Dedifferentiated amniotic fluid mesenchymal stem cell (primary cell): ENCODE data around the gene PDZRN3.

Experiments used
- DNase-seq: peaks from one replicate; pipeline ENCODE4 v3.0.0-alpha.2; 2016; ENCODE audit errors: extremely low spot score

The PDZRN3 gene

GRCh38 chr3:73452729-73453128 lies 172.0 kb downstream of the PDZRN3 start:
- DNase-seq, result no peak

- DNase-seq, result no peak
Measured at GRCh38 chr3:73451301-73451944, 173.3 kb downstream of the PDZRN3 start.

- DNase-seq, result no peak
Measured at GRCh38 chr3:73449774-73450173, 175.0 kb downstream of the PDZRN3 start.

DNA sequence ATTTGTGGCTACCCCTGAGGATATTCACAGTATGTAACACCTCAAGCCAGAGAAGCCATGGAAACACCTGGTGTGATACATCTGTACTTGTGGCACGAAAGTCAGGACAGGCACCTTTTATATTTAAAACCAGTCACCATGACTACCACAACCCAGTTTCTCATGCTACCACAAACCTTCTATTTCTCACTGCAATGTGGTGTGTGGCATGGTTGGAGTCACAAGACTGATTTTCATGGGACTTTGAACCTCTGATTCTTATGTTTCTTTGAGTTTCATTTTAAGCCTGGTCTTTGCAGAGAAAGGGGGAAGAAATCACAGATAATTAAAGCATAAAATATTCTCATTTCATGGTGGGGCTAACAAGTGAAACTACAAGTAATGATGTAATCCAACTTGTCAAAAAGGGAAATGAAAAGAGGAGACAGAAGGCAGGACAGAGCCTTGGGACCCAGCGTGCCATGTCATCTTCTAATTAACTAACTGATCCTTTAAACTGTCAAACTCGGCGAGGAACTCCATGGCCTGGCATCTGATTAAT lies 175.9 kb downstream of the PDZRN3 start:
- DNase-seq, result no peak

- no peak for DNase-seq
Measured at GRCh38 chr3:73448041-73448440, 176.7 kb downstream of the PDZRN3 start.

DNA sequence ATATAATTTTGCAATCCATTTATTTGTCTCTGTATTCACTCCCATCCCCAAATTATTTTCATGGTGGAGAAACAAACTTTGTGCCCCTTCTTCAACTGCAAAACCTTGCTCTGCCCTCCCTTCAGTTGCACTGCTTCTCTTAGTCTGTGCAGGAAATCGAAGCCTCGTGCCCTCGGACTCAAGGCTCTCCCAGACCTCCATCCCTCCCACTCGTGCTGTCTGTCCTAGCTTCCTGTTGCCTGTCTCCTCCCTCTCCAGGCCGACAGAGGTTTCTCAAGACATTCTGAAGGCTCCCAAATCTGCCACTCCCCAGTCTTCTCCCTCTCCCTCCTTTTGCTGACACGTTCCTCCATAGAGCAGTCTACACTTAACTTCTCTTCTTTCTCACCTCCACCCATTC lies 177.6 kb downstream of the PDZRN3 start:
- DNase-seq, result no peak

DNA sequence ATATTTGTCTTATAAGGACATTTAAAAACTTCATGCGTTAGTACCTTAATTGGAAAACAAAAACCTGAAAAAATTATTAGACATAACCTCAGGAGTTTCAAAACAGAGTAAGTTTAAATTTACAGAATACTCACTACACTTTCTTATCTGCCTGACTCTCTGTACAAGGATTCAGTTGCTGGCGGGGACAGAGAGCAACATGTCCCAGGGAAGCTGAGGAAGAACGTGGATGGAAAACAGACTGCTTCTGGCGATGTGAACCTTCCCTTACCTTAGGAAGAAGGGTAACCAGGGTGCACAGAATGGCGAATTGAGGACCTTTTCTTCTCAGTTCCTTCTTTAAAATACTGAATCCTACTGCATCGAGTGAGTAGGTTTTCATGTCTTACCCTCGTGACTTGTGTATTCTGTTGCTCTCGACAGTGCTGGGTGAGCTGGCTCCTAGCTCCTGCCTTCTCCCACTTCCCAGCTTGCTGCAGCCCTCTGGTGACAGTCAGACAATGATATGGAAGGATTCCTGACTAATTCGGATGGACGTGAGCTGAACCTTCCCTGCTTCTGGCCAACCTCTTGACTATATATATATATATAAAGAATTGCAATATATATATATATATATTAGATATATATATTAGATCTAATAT lies 178.2 kb downstream of the PDZRN3 start:
- DNase-seq, result no peak

DNA sequence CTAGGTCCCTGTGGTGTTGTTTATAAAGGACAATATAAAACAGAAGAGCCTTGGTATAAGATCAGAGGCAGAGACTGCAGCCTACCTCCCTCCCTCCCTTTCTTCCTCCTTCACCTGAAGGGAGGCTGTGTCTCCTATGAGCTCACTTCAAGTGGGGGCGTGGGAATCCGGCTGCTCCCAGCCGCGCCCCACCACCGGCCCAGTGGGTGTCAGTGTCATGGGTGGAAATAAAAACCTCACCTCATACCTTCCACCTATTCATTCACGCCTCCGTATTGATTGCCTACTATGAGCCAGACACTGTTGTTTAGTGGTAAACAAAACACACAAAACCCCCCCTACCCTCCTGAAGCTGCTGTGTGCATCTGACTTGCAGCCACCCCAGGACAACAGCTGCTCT lies 181.9 kb downstream of the PDZRN3 start:
- DNase-seq, result no peak

- no peak for DNase-seq
Measured at GRCh38 chr3:73442152-73442551, 182.6 kb downstream of the PDZRN3 start.

DNA sequence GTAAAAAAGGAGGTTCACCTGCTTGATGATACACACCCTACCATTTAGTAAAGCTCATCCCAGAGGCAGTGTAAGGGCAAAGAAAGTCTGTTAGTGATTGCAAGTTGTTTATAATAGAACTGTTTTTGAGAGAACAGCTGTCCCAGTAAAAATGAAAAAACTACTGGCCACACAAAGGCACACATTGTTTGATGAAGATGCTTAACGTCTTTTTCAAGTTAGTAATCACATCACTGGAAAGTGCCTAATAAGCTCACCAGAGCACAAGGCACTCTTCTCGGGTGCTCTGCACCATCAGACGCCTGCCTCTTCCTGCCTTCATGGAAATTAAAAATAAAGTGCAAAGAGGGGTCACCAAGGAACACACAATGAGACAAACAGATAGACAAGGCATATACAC lies 186.9 kb downstream of the PDZRN3 start:
- no peak for DNase-seq

- DNase-seq, result no peak
Measured at GRCh38 chr3:73435055-73435454, 189.7 kb downstream of the PDZRN3 start.

DNA sequence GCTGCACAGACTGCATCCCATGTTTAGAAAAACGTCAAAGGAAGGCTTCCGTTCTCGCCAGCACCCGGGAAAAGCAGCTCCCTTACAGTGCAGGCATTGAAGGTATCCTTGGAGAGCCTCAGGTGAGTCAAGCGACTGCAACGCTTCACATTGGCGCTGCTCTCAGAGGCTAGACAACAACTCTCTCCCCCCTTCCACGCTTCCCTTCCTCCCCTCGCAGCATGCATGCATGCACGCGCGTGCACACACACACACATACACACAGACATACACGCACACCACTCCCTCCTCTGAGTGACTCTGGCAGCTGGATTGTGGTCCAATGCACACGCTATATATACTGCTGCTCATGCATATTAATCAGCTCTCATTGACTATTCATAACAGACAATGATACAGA lies 191.1 kb downstream of the PDZRN3 start:
- DNase-seq, result no peak

DNA sequence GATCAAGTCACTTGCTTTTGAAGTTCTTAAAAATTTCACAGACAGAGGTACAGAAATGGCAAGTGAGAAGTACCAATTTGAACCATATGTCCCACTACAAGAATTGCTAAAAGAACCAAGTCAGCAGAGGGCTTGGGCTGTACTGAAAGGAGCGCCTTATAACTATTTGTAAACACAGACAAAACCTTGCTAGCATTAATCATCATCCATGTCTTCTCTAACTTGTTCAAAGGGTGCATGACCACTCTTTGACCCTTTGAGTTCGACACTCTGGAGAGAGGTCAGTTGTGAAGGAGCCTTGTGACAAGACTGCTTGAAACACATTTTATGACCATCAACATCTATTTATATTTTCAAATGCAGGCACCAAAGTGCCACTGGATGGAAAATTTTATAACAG lies 191.7 kb downstream of the PDZRN3 start:
- no peak for DNase-seq

DNA sequence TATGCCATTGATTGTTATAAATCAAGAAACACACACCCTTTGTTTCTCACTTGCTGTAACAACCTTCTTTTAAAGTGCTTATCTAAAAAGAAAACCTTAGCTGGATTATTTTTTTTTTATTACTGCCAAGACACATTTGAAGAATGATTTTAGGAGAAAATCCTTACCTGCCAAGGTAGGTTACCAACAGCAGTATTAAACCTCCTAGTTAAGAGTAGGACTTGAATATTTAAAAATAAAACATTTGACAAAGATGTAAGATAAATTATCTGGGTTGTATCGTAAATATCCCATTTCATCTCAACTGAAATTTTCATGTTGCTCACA lies 192.1 kb downstream of the PDZRN3 start:
- no peak for DNase-seq

DNA sequence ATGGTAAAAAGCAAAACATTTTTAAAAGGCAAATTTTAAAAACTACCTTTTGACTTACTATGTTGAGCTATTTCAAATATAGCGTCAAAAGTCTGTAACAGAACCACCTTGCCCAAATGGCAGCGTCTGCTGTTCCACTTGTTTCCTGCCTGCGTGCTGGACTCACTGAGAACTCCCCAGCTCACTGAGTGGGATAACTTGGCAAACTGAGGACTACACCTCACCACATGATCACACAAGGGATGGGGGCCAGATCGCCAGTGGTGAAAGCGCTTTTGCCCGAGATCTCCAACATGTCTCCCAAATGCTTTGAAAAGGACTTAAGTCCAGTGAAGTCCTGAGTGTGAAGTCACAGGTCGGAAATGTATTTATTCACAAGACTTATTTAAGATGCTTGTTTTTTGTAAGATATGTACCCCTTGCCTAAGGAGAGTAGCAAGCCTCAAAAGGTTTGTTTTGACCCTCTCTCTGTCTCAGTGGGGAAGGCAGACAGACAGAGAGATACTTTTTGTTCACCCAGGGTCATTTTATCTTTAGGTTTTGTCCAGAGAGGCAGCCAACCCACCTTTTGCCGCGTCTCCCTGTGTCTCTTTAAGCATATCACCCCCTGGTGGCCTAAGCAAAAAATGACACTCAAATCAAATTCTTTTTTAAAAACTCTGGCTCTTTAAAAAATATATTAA lies 192.6 kb downstream of the PDZRN3 start:
- peak; percentile 28 for DNase-seq

- no peak for DNase-seq
Measured at GRCh38 chr3:73431183-73431900, 193.4 kb downstream of the PDZRN3 start.

- DNase-seq, result no peak
Measured at GRCh38 chr3:73427048-73427706, 197.6 kb downstream of the PDZRN3 start.

DNA sequence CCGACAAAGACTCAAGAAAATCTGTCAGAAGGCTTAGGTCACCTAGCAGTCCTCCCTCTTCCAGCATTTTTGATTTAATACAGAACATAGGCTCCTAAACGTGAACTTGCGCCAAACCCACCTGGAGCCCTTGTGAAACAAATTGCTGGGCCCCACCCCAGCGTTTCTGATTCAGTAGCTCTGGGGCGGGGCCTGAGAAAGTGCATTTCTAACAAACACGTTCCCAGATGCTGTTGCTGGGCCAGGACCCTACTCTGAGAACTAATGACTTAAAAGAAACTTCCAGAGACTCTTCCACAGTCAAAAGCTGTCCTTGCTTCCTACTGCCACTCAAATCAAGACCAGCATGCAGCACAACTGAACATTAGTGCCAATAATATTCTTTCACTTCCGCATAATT lies 198.1 kb downstream of the PDZRN3 start:
- no peak for DNase-seq

DNA sequence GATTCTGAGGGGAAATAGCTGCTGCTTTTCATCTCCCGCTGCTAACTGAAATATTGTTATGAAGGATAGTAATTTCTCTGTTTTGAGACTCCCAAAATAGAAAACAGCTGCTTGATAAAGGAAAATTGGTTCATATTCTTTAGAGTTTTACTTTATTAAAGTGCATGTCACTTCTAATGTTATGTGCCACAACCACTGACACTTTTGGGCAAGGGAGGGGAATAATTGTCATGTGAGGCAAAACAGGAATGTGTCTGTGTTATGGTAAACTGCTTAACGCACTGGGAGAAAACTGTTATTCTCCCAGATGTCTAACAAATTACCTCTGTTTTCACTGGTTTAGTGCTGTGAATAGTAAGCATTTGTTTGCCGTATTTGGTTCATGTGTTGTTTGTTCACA lies 201.6 kb downstream of the PDZRN3 start:
- no peak for DNase-seq

- no peak for DNase-seq
Measured at GRCh38 chr3:73422571-73422970, 202.2 kb downstream of the PDZRN3 start.

DNA sequence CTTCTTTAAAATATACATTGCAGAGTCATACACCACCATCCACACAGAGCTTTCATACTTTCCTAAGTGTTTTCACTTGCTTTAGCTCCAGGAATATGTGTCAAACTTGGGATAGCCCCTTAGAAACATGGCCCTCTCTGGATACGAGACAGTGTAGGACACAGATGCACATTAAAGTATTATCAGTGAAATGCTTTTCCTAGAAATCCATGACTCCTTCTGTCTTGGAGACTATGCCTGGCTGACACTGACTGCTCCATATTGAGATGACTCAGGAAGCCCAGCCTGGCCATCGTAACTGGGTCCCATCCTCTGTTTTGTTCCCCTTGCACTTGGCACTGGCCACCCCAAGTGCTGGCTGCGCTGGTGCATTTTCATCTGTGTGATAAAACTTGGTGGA lies 204.8 kb downstream of the PDZRN3 start:
- no peak for DNase-seq
